ENCODE data around the gene ARRB1. TPM values are rescaled to one million over a fixed set of nuclear protein-coding genes. Genes with fewer than 3 reads are reported as not detected.

ARRB1 gene
- total RNA-seq, 1 donor from 2014 or later, result 187 TPM

GRCh38 chr11:75301131-75301530, 50.3 kb downstream of the ARRB1 start:
- ATAC-seq (peak; percentile 83 to 90), DNase-seq (peak; percentile 61)
- H3K9me3 ChIP-seq, result no peaks in the 10 kb centered on the region
- H3K36me3 ChIP-seq, result peaks cover 14% of the 10 kb centered on the region
- no peak for TF ChIP-seq CTCF (IDR thresholded peaks at IDR 0.05)
- intact Hi-C loops (cut with DNase I), result no loop called here
- peaks cover 49% of the 10 kb centered on the region for H3K4me1 ChIP-seq
- no peak overlapping the region for H3K4me3 ChIP-seq
- H3K27ac ChIP-seq, result no peak overlapping the region
- no peaks in the 10 kb centered on the region for H3K27me3 ChIP-seq (ENCODE audit: low read depth)

GRCh38 chr11:75298976-75299260, 52.5 kb downstream of the ARRB1 start:
- peaks cover 28% of the 10 kb centered on the region for H3K36me3 ChIP-seq
- DNase-seq, result no peak
- H3K9me3 ChIP-seq, result no peaks in the 10 kb centered on the region
- TF ChIP-seq CTCF (IDR thresholded peaks at IDR 0.05), result no peak
- no peaks in the 10 kb centered on the region for H3K27me3 ChIP-seq (ENCODE audit: low read depth)
- H3K4me3 ChIP-seq, result no peak overlapping the region
- no peak for ATAC-seq
- H3K27ac ChIP-seq, result no peak overlapping the region
- intact Hi-C loops (cut with DNase I), result no loop called here
- peaks cover 33% of the 10 kb centered on the region for H3K4me1 ChIP-seq

- Histone ChIP-seq H3K36me3 (peaks cover 27% of the 10 kb centered on the region), H3K9me3 (no peaks in the 10 kb centered on the region), H3K27ac (no peak overlapping the region), H3K27me3 (ENCODE audit: low read depth) (no peaks in the 10 kb centered on the region), H3K4me1 (peaks cover 32% of the 10 kb centered on the region), H3K4me3 (no peak overlapping the region)
- no peak for DNase-seq
- no peak for TF ChIP-seq CTCF (IDR thresholded peaks at IDR 0.05)
- intact Hi-C loops (cut with DNase I), result no loop called here
- no peak for ATAC-seq
These were observed 53.1 kb downstream of the ARRB1 start for GRCh38 chr11:75298191-75298975.

GRCh38 chr11:75293903-75294302, 57.6 kb downstream of the ARRB1 start:
- Histone ChIP-seq H3K4me1 (peaks cover 48% of the 10 kb centered on the region), H3K36me3 (peaks cover 54% of the 10 kb centered on the region), H3K4me3 (no peak overlapping the region), H3K27ac (no peak overlapping the region), H3K27me3 (ENCODE audit: low read depth) (no peaks in the 10 kb centered on the region), H3K9me3 (no peaks in the 10 kb centered on the region)
- no peak for TF ChIP-seq CTCF (IDR thresholded peaks at IDR 0.05)
- DNase-seq, result no peak
- intact Hi-C loops (cut with DNase I), result no loop called here
- ATAC-seq, result no peak

GRCh38 chr11:75292943-75293342, 58.5 kb downstream of the ARRB1 start:
- Histone ChIP-seq H3K27ac (no peak overlapping the region), H3K4me3 (no peak overlapping the region), H3K9me3 (no peaks in the 10 kb centered on the region), H3K4me1 (peaks cover 48% of the 10 kb centered on the region), H3K36me3 (peaks cover 62% of the 10 kb centered on the region), H3K27me3 (ENCODE audit: low read depth) (no peaks in the 10 kb centered on the region)
- ATAC-seq (no peak), DNase-seq (no peak)
- intact Hi-C loops (cut with DNase I), result no loop called here
- TF ChIP-seq CTCF (IDR thresholded peaks at IDR 0.05), result no peak

All from lower lobe of right lung (tissue), 2 donors.